Testis (tissue), 2 donors: ENCODE data around the gene IL17F.

Source experiments
- POLR2A ChIP-seq: fragments of 450-650 bp; IDR thresholded peaks from one replicate; pipeline ENCODE4 v1.6.1; 2017; ENCODE audit warnings: antibody characterized with exemption, mild to moderate bottlenecking, moderate library complexity
- TF ChIP-seq, protein P1 (sequence below), 3 experiments: fragments of 450-650 bp in 2 of 3; fragments of 200-600 bp in 1 of 3; sonication (generic) in 1 of 3; IDR thresholded peaks; one replicate each; pipeline ENCODE4 v1.5.1; 2016 to 2019; ENCODE audit warnings: antibody characterized with exemption in 3 of 3, mild to moderate bottlenecking in 2 of 3, moderate library complexity in 1 of 3

DNA sequence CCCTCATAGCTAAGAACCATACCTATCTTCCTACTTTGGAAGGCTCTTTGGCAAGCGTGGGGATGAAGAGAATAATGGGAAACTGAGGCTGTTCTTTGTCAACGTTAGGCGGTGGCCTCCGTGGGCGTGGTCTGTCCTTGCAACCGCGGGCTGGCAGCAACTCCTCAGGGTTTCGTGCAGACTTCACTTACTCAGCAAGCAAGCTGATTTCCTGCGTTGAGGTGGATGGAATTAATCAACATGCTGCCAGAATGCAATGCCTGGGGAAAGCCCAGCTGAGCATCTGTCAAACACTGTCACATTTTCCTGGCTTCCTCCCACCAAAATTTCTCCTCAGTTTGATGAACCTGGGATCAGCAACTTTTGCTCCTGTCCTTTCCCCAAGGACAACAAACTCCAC is 9.2 kb upstream of the IL17F start:
- TF ChIP-seq, protein P1, sequence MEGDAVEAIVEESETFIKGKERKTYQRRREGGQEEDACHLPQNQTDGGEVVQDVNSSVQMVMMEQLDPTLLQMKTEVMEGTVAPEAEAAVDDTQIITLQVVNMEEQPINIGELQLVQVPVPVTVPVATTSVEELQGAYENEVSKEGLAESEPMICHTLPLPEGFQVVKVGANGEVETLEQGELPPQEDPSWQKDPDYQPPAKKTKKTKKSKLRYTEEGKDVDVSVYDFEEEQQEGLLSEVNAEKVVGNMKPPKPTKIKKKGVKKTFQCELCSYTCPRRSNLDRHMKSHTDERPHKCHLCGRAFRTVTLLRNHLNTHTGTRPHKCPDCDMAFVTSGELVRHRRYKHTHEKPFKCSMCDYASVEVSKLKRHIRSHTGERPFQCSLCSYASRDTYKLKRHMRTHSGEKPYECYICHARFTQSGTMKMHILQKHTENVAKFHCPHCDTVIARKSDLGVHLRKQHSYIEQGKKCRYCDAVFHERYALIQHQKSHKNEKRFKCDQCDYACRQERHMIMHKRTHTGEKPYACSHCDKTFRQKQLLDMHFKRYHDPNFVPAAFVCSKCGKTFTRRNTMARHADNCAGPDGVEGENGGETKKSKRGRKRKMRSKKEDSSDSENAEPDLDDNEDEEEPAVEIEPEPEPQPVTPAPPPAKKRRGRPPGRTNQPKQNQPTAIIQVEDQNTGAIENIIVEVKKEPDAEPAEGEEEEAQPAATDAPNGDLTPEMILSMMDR (IDR thresholded peaks at IDR 0.05): no peak
- no peak for TF ChIP-seq POLR2A
